ENCODE measurements around the gene PKN2.
"Not testable (repeated sequence)": the region's sequence is repeated elsewhere in the genome, so short reads cannot be mapped to it uniquely, and the experiment has no call there.

Gene PKN2

DNA sequence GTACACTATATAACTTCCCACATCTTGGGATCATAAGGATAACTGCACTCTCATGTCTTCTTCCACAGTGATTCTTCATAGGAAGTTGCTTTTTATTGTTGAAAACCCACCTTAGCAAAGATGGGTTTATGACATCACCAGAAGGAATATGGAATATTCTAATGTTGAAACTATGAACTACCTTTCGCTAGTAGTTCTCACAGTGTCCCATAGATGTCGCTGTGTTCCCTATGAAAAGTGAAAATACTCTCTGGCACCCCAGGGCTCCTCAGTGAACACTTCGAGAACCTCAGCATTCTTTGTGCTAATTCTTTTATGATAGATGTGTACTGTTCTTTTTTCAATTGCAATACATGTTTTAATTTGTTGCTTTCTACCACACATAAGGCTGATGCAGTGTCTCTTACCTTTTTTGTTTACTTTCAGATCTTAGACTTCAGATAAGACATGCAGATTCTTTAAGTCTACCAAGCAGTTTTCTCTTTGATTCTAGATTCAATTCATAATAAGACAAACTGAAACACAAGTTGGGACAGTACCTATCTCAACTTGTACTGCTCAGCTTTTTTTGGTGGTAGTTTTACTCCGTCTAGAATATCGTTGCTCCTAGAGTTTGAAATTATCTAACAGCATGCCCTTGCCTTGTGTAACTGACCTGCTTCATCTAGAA, 116.4 kb downstream of the PKN2 start:
- peak; percentile 0 to 21 for DNase-seq

DNA sequence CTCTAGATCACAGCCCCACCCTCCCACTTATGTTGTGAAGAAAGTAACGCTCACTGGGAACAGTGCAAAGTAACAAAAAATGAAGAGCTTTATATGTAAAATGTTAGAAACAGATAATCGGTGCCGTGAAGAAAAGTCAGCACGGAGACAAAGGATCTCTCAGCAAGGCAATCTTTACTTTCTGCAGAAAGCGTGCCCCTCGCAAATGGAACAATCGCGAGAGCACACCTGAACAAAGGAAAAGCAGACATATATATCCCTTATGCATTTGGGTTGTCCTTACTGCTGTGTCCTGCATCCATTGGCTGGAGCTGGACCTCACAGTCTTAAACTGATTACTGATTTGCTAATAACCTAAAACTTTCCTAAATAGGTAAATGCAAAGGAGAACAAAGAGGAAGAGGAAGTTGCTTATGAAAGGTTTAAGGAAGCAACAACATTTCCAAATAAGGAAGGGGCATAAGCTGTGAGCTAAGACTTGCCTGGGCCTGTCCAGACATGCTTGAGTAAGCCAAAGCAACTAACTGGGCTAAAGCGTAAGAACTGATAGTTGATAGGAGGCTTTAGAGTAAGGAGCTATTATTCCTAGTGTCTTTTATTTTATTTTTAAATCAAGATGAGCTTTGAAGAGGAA, 117.6 kb downstream of the PKN2 start:
- no peak for DNase-seq

DNA sequence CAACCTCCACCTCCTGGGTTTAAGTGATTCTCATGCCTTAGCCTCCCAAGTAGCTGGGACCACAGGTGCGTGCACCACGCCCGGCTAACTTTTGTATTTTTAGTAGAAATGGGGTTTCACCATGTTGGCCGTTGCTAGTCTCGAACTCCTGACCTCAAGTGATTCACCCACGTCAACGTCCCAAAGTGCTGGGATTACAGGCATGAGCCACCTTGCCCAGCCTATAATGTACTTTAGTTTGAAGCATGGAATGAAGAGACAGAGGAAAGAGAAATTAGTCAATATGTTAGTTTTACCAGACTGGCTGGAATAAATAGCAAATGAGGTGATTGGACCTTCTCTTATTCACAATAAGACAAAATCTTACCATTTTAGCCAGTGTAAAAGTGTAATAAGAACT, 118.3 kb downstream of the PKN2 start:
- DNase-seq = no peak

DNA sequence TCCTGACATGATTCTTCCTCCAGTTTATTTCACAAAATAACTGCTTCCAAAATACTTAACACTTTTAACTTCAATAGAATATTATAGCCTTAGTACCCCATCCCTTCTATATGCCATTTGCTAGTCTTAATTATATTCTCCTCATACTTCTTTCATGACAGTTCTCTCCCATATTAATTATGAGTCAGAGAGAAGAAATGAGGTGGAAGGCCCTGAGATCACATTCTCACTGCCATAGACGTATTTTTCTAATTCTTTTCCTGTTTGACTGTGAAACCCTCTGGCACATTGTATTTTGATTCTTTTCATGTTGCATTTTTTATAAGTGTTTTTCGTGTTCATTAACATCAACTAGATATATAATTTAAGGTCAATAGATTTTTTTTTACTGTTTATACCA, 118.9 kb downstream of the PKN2 start:
- no peak for DNase-seq

DNA sequence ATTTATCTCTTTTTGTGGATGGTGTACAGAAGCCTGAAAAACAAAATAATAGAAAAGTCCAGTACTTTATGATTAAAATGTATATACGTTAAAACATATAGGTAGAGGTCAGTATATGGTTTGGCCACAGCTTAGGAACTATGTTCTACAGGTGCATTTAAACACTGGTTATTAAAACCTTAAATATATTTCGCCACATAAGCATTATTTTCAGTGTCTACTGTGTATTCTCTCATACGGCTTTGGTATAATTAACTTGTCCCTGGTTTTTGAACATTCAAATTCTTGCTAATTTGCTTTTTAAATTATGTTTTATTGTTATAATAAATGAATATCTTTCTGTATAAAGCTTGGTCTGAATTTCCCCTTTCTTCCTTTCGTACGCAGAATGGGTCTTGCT, 119.4 kb downstream of the PKN2 start:
- DNase-seq = no peak

DNA sequence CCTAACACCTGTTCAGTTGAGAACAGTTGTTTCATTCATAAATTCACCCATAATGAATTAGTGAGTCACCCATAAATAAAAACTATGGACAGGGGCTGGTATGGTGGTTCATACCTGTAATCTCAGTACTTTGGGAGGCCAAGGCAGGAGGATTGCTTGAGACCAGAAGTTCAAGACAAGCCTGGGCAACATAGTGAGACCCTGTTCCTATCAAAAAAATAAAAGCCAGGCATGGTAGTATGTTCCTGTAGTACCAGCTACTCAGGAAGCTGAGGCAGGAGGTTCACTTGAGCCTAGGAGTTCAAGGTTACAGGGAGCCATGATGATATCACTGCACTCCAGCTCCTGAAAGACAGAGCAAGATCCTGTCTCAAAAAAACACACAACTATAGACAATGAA, 128.3 kb downstream of the PKN2 start:
- DNase-seq = no peak

DNA sequence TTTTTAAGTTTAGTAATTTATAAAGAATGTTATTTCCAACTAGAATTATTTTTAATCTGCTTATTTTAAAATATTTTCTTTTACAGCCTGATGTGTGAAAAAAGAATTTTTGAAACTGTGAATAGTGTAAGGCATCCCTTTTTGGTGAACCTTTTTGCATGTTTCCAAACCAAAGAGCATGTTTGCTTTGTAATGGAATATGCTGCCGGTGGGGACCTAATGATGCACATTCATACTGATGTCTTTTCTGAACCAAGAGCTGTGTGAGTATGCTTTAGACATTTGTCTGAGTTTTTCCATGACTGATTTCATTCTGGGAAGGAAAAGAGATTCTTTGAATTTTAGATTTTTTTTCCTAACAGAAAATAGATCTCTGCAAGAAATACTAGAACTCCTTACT, 129.4 kb downstream of the PKN2 start:
- no peak for DNase-seq

DNA sequence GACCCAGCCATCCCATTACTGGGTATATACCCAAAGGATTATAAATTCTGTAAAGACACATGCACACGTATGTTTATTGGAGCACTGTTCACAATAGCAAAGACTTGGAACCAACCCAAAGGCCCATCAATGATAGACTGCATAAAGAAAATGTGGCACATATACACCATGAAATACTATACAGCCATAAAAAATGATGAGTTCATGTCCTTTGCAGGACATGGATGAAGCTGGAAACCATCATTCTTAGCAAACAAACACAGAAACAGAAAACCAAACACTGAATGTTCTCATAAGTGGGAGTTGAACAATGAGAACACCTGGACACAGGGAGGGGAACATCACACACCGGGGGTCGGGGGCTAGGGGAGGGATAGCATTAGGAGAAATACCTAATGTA, 135.6 kb downstream of the PKN2 start:
- DNase-seq = not testable (repeated sequence)

DNA sequence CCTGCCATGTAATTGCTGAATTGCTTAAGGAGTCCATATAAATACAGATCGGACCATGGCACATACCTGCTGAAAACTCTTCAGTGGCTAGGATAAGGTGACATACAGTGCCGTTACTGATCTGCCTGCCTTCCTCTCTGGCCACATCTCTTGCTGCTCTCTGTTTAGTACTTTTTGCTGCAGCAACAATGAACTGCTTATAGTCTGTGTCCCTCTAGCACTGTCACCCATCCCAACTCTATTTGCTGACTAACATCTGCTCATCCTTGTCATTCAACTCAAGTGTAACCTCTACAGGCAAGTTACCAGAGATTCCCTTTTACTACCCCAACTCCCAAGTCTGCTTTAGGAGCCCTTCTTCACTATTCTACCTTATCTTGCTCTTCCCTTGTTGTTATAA, 141.6 kb downstream of the PKN2 start:
- DNase-seq = no peak

DNA sequence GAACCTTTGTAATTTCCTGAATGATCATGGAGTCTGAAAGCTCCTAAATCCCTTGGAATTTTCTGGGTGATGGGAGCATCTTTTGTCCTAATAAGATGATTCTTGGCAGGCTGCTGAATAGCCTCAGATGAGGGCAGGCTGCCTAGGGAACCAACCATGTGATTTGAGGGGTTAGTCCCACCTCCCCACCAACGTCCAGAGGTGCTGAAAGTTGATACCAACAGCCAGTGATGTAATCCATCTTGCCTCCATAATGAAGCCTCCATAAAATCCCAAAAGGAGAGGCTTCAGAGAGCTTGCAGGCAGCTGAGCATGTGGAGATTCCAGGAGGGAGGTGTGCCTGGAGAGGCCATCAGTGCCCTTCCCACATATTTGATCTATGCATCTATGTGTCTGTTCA, 163.6 kb downstream of the PKN2 start:
- DNase-seq = no peak

DNA sequence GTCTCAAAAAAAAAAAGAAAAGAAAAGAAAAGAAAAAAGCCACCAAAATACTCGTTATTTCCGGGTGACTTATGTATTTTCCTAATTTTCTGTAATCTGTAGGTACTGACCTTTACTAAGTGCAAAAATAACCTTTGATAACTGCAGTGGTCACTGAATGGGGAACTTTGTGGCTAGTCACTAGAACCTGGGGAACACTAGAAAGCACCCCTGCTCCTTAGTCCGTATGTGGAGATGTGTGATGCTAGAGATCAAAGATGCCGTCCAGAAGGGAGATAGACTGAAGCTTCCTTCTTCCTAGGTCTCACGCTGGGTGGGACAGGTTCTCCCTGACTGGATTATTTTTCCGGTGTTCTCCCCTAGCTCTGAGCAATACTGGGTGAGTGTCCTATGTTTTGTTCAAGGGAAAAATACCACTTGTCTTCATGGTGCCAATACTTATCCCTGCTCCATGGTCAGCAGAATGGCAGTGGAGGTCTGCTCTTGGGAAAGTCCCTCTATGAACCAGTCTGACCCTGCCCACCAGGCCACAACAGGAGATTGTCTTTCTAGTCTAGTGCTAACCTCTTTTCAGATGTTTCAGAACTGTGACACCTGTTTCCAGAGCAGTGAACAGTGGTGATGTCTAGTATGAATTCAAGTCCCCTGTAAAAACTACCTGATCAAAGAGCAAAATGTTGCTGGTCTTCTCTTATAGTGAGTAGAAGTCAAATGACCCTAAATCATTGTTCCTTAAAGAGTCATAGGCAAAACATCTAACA, 167.4 kb downstream of the PKN2 start:
- no peak for DNase-seq

DNA sequence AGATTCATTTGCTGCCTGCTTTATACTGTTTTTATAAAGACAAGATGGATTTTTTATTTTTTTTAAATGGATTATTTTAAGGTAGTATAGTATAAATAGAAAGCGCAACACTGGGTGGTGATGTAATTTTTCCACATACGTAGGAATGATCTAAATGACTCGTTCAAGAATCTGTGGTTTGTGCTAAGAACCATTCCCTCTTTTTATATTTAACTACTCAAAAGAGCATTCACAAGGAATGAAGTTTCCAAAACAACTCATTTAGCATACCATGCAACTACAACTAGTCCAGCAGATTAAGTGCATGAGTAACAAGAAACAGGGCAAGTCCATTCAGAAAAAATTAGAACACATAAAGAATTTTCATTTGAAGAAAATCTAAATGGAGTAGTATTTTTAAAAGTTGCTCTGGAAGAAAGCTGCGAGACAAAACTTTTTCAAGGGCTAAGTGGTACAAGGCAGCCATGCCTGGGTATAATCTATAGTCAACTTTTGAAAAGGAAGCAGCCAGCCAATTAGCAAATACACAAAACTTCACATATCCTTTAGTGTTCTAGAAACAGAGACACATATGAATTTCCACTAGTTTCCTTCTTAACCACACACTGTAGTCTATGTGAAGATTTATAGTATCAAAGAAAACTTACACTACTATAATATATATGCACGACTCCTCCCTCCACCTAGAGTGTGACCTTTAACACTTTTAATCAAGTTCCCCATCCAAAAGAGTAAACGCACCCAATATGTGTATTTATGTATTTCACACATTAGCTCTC, 183.9 kb downstream of the PKN2 start:
- no peak for DNase-seq

DNA sequence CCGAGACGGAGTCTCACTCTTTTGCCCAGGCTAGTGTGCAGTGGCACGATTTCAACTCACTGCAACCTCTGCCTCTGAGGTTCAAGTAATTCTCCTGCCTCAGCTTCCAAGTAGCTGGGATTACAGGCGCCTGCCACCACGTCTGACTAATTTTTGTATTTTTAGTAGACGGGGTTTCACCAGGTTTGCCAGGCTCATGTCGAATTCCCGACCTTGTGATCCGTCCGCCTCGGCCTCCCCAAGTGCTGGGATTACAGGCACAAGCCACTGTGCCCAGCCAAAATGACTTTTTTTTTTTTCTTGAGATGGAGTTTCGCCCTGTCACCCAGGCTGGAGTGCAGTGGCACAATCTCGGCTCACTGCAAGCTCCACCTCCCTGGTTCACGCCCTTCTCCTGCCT, 185.6 kb downstream of the PKN2 start:
- not testable (repeated sequence) for DNase-seq

DNA sequence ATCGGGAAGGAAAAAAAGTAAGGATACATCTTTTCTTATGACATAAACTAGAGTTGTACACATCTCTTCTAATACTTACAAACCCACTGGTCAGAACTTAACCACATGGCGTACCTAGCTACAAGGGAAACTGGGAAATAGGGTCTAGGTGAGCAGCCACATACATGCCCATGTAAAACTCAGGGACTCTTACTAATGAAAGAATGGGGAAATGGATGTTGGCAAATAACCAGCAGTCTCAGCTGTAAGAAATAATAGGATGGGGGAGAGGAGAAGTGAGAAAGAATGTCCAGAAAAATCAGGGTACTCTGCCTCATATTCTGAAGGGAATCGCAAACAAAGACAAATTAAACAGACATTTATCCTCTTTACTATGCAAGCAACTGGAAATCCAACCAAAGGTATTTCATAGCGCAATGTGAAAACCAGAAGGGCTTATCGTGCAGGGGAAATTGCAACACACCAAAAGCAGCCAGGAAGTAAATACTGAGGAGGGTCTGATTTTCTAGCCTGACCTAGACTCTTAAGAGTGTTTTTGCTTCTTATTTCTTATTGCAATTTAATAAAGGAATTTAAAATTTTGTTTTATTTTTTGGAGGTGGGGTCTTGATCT, 189.8 kb downstream of the PKN2 start:
- no peak for DNase-seq

DNA sequence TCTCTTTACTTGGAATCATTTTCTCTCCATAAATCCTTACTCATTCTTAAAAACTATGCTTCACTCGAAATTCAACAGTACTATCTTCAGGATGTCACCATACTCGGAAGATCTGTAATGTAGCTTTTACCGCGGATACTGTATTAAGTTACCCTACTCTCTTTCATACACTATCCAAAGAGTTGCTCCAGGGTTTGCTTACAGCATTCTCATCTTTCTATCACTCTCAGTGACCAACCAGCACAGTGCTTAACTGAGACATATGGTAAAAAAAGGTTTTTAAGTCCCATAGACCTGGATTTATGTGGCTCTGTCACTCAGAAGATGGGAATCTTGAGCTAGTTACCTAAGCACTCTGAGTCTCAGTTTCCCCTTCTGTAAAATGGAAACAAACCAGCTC, 191.5 kb downstream of the PKN2 start:
- DNase-seq = no peak

DNA sequence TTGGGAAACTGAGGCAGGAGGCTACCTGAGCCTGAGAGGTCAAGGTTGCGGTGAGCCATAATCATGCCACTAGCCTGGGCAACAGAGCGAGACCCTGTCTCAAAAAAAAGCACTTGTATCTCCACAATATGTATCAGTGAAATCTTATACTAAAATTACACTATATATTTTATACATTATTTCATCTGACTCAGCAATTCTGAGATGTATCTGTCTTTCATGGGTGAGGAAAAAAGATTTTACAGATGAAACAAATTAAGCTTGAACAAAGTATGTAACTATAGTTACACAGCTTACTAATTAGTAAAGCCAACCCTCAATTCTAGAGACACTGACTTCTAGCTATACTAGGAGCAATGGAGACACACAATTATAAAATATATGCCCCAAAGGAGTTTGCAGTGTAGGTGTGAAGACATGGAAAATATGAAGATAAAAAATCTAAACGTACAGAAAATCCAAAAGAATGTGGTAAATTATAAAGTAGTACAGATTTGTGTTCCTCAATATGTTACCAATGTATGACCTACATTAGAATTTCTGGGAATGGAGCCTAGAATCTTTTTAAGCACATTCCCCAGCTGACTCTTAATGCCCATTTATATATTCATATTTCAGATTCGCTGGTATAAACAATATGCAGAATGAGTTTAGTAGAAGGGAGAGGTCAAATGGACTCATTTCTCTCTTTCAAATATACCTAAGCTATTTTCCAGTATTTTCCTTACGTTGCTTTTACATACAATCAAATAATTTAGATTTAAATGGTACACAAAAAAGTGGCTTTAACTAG, 192.7 kb downstream of the PKN2 start:
- no peak for DNase-seq

DNA sequence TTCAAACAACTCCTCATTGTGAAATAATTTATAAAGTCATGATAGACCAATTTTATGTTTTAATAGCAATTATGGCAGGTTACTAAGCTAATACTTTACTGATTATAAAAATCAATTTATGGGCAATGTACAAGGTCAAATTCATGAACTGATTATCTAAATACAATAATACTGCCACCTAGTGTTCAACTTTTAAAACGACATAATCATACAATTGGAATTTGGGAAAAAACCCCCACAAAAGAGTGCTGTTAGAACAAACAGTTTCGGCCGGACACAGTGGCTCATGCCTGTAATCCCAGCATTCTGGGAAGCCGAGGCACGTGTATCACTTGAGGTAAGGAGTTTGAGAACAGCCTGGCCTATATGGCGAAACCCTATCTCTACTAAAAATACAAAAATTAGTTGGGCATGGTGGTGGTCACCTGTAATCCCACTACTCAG, 193.3 kb downstream of the PKN2 start:
- DNase-seq = peak in 1 of 2 experiments; percentile 9

DNA sequence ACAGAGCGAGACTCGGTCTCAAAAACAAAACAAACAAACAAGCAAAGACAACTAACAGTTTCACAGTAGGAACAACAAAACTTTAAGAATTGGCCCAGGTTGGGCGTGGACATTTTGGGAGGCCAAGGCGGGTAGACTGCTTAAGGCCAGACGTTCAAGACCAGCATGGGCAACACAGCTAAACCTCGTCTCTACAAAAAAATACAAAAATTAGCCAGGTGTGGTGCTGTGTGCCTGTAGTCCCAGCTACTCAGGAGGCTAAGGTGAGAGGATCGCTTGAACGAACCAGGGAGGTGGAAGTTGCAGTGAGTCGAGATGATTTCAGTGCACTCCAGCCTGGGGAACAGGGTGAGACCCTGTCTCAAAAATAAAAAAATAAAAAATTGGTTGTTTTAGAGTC, 193.8 kb downstream of the PKN2 start:
- DNase-seq = no peak

DNA sequence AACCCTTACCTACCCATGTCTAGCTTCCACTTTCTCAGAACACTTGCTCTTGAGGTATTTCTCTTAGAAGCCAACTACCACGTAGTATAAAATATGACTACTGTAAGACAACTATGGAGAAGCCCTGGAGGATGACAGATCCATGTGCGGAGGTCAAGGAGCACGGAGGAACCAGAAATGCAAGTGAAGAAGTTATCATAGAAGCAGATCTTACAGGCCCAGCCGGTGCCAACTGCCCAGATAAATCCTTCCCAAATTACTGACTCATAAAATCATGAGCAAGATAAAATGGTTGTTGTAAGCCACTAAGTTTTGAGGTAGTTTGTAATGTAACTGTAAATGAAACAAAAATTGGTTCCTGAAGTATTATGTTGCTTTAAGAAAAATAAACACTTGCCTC, 194.7 kb downstream of the PKN2 start:
- no peak for DNase-seq

DNA sequence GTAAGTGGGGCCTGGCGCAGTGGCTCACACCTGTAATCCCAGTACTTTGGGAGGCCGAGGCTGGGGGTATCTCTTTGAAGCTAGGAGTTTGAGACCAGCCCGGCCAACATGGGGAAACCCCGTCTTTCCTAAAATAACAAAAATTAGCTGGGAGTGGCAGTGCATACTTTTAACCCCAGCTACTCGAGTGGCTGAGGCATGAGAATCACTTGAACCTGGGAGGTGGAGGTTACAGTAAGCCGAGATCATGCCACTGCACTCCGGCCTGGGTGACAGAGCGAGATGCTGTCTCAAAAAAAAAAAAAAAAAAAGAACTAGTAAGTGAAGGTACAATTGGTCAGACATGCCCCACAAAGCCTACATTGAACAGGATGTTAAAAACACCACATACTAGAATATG, 196.6 kb downstream of the PKN2 start:
- DNase-seq = not testable (repeated sequence)

DNA sequence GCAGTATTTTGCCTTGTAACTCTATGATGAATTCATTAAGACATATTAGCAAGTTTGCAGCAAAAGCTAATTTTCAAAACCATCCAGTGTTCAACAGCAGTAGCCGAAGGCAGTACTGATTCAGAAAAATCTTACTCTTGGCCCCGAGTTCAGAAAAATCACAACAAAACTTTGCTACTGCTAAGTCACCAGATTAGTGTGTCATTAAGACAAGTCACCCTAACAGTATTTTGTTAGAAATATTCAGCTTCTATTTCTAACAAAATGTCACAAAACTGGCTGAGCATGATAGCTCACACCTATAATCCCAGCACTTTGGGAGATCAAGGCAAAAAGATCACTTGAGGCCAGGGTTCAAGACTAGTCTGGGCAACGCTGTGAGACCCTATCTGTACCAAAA, 199.1 kb downstream of the PKN2 start:
- DNase-seq = no peak
